ENCODE results near the gene KCNIP1.

The KCNIP1 gene

DNA sequence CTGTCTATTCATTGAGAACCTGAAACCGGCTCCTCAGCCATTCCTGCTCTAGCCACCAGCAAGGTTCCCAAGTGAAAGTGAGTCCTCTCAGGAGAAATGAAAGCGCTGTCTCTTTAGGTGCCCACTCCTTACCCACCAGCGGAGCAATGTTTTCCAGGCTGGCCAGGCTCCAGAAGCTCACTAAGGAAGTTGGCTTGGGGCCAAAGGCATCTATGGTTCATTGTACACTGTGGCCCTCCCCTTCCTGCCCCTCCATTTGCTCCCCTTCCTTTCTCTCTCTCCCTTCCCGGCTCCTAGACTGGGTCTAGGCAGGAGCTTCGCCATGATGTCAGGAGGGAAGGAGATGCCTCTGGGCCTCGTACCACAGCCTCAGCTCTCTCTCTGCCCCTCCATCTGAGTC is 278.6 kb downstream of the KCNIP1 start:
- no peak for DNase-seq (ENCODE audit: low spot score)

- DNase-seq (ENCODE audit: low spot score), result no peak
Measured at GRCh38 chr5:170783498-170784247, 279.9 kb downstream of the KCNIP1 start, which contains the start of gene GABRP. GABRP (plus strand) TSS chr5:170783725; CDS start chr5:170788616, 4,891 bp downstream.

- DNase-seq (ENCODE audit: low spot score), result no peak
Measured at GRCh38 chr5:170785416-170785815, 281.6 kb downstream of the KCNIP1 start.
